ENCODE results near the gene KRTAP5-3.
"Not testable (repeated sequence)": the region's sequence is repeated elsewhere in the genome, so short reads cannot be mapped to it uniquely, and the experiment has no call there.

The KRTAP5-3 gene

GRCh38 chr11:1607901-1608300 is 362 bp downstream of the KRTAP5-3 start:
- DNase-seq: not testable (repeated sequence)

GRCh38 chr11:1607156-1607845 is 962 bp downstream of the KRTAP5-3 start:
- not testable (repeated sequence) for DNase-seq

- DNase-seq: not testable (repeated sequence)
Measured at GRCh38 chr11:1605923-1606322, 2.3 kb downstream of the KRTAP5-3 start.

- DNase-seq: no peak
Measured at GRCh38 chr11:1604711-1605110, 3.6 kb downstream of the KRTAP5-3 start.

- DNase-seq: no peak
Measured at GRCh38 chr11:1604181-1604580, 4.1 kb downstream of the KRTAP5-3 start.

- no peak for DNase-seq
Measured at GRCh38 chr11:1603629-1604028, 4.6 kb downstream of the KRTAP5-3 start.

GRCh38 chr11:1601663-1602062 is 6.6 kb downstream of the KRTAP5-3 start:
- DNase-seq: not testable (repeated sequence)

GRCh38 chr11:1600626-1601025 is 7.6 kb downstream of the KRTAP5-3 start:
- no peak for DNase-seq

- no peak for DNase-seq
Measured at GRCh38 chr11:1598816-1599215, 9.4 kb downstream of the KRTAP5-3 start.

GRCh38 chr11:1598406-1598805 is 9.9 kb downstream of the KRTAP5-3 start:
- DNase-seq: not testable (repeated sequence)

- no peak for DNase-seq
Measured at GRCh38 chr11:1597994-1598380, 10.3 kb downstream of the KRTAP5-3 start, which contains the start of gene KRTAP5-2. KRTAP5-2 (minus strand) TSS chr11:1598294; CDS start chr11:1598250, 44 bp downstream.

GRCh38 chr11:1597331-1597993 is 10.8 kb downstream of the KRTAP5-3 start:
- no peak for DNase-seq

GRCh38 chr11:1596576-1597121 is 11.6 kb downstream of the KRTAP5-3 start:
- not testable (repeated sequence) for DNase-seq

- DNase-seq: not testable (repeated sequence)
Measured at GRCh38 chr11:1595994-1596575, 12.2 kb downstream of the KRTAP5-3 start.

- no peak for DNase-seq
Measured at GRCh38 chr11:1592628-1593027, 15.6 kb downstream of the KRTAP5-3 start.

- DNase-seq: no peak
Measured at GRCh38 chr11:1589996-1590395, 18.3 kb downstream of the KRTAP5-3 start.

- not testable (repeated sequence) for DNase-seq
Measured at GRCh38 chr11:1589191-1589963, 18.9 kb downstream of the KRTAP5-3 start.

GRCh38 chr11:1586699-1587098 is 21.6 kb downstream of the KRTAP5-3 start:
- no peak for DNase-seq

- DNase-seq: not testable (repeated sequence)
Measured at GRCh38 chr11:1584661-1585370, 23.4 kb downstream of the KRTAP5-3 start, which contains the start of gene KRTAP5-1. KRTAP5-1 (minus strand) TSS chr11:1585283; CDS start chr11:1585249, 34 bp downstream.

- DNase-seq: not testable (repeated sequence)
Measured at GRCh38 chr11:1582909-1583308, 25.4 kb downstream of the KRTAP5-3 start.

GRCh38 chr11:1581976-1582375 is 26.3 kb downstream of the KRTAP5-3 start:
- DNase-seq: no peak

- no peak for DNase-seq
Measured at GRCh38 chr11:1576825-1577224, 31.4 kb downstream of the KRTAP5-3 start.

All from activated CD4-positive, CD25-positive, alpha-beta regulatory T cell (primary cell).